K562 (cell line): ENCODE data around the gene ENKUR. TPM values are rescaled to one million over a fixed set of nuclear protein-coding genes. Genes with fewer than 3 reads are reported as not detected.

ENCODE experiments used
- HDAC1 ChIP-seq, 2 experiments: fragments of 450-650 bp; IDR thresholded peaks; 2 replicates each; pipeline ENCODE4 v1.6.1; 2016 to 2017; ENCODE audit warnings: inconsistent platforms in 1 of 2, mild to moderate bottlenecking in 1 of 2, moderate library complexity in 1 of 2
- NCOR1 ChIP-seq: fragments of 450-650 bp; IDR thresholded peaks from 2 replicates; pipeline ENCODE4 v1.6.1; 2016; ENCODE audit warnings: mild to moderate bottlenecking, moderate library complexity
- NEUROD1 ChIP-seq: fragments of 150-350 bp; IDR thresholded peaks from 2 replicates; pipeline ENCODE4 v1.6.1; 2014; ENCODE audit warnings: borderline replicate concordance, low read length, low read depth; ENCODE audit not compliant: partially characterized antibody
- RAD51 ChIP-seq: fragments of 450-650 bp; IDR thresholded peaks from 2 replicates; pipeline ENCODE4 v1.7.1; 2016; ENCODE audit warnings: low read depth, mild to moderate bottlenecking, borderline replicate concordance
- SAP30 ChIP-seq: fragments of 200-600 bp; sonication (generic); IDR thresholded peaks from 2 replicates; pipeline ENCODE4 v1.6.1; 2012; ENCODE audit warnings: borderline replicate concordance, low read depth, mild to moderate bottlenecking, moderate library complexity, low read length, control low read depth, inconsistent platforms; ENCODE audit not compliant: insufficient read depth, poor library complexity, severe bottlenecking
- SOX6 ChIP-seq: fragments of 450-650 bp; IDR thresholded peaks from 2 replicates; pipeline ENCODE4 v1.6.1; 2014; ENCODE audit warnings: mild to moderate bottlenecking
- SP1 ChIP-seq: sonication (generic); formaldehyde crosslinking; IDR thresholded peaks from 2 replicates; pipeline ENCODE4 v1.8.1; 2022; ENCODE audit warnings: mild to moderate bottlenecking, missing genetic modification reagents
- ZNF239 ChIP-seq: fragments of 250-450 bp; sonication (Bioruptor Pico); IDR thresholded peaks from 2 replicates; pipeline ENCODE4 v1.4.0; 2020; ENCODE audit warnings: mild to moderate bottlenecking
- polyA plus RNA-seq, 8 experiments: library from polyadenylated mRNA; depleted of rRNA in 4 of 8; stranded (reverse) in 5 of 8; unstranded in 3 of 8; fragments of >200 nt; fragmentation: Nextera tagmentation in 2 of 8; fragmentation: Illumina TruSeq in 1 of 8; extraction: Ambion mirVana in 2 of 8; extraction: Trizol in 1 of 8; gene quantifications; 2 replicates each; pipeline versions ENCODE4 v1.2.1 to v1.2.3, GENCODE V29; 2011 to 2014; ENCODE audit warnings: inconsistent platforms in 1 of 8, missing spikeins in 1 of 8
- total RNA-seq, 7 experiments: library from RNA; depleted of rRNA in 6 of 7; stranded (reverse); fragments of >200 nt in 6 of 7; fragmentation: Illumina TruSeq in 2 of 7; extraction: Trizol in 2 of 7; gene quantifications; 2 replicates each; pipeline versions ENCODE4 v1.2.1 to v1.2.3, GENCODE V29; 2011 to 2021; ENCODE audit warnings: low replicate concordance in 1 of 7
- TF ChIP-seq, protein P1 (sequence below), 2 experiments: fragments of 450-650 bp; formaldehyde crosslinking in 1 of 2; IDR thresholded peaks; 2 replicates each; pipeline versions ENCODE4 v1.4.0 to v1.6.1; 2014 to 2020; ENCODE audit warnings: mild to moderate bottlenecking in 2 of 2, borderline replicate concordance in 1 of 2, low read depth in 1 of 2
- TF ChIP-seq, protein P2 (sequence below), 2 experiments: fragments of 450-650 bp in 1 of 2; sonication (generic) in 1 of 2; formaldehyde crosslinking in 1 of 2; IDR thresholded peaks; 2 replicates each; pipeline versions ENCODE4 v1.7.1 to v1.9.0; 2016 to 2022; ENCODE audit warnings: inconsistent platforms in 1 of 2, mild to moderate bottlenecking in 1 of 2, missing genetic modification reagents in 1 of 2

ENKUR gene
- total and polyA plus RNA-seq, 9 of the 15 experiments (the other 6 are each of a cell fraction or from before 2014, with no cell fraction given), result 0.06 to 0.46 (median 0.20) TPM

- TF ChIP-seq, protein P1, sequence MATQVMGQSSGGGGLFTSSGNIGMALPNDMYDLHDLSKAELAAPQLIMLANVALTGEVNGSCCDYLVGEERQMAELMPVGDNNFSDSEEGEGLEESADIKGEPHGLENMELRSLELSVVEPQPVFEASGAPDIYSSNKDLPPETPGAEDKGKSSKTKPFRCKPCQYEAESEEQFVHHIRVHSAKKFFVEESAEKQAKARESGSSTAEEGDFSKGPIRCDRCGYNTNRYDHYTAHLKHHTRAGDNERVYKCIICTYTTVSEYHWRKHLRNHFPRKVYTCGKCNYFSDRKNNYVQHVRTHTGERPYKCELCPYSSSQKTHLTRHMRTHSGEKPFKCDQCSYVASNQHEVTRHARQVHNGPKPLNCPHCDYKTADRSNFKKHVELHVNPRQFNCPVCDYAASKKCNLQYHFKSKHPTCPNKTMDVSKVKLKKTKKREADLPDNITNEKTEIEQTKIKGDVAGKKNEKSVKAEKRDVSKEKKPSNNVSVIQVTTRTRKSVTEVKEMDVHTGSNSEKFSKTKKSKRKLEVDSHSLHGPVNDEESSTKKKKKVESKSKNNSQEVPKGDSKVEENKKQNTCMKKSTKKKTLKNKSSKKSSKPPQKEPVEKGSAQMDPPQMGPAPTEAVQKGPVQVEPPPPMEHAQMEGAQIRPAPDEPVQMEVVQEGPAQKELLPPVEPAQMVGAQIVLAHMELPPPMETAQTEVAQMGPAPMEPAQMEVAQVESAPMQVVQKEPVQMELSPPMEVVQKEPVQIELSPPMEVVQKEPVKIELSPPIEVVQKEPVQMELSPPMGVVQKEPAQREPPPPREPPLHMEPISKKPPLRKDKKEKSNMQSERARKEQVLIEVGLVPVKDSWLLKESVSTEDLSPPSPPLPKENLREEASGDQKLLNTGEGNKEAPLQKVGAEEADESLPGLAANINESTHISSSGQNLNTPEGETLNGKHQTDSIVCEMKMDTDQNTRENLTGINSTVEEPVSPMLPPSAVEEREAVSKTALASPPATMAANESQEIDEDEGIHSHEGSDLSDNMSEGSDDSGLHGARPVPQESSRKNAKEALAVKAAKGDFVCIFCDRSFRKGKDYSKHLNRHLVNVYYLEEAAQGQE (IDR thresholded peaks at IDR 0.05; ENCODE audit: borderline replicate concordance), result no peak
- TF ChIP-seq, protein P1 (CRISPR knock-in tag; IDR thresholded peaks at IDR 0.05; ENCODE audit: low read depth), result no peak
- TF ChIP-seq NEUROD1, result no peak
- TF ChIP-seq SP1 (CRISPR knock-in tag), result no peak
- no peak for TF ChIP-seq HDAC1 (IDR thresholded peaks at IDR 0.05)
- TF ChIP-seq ZNF239 (CRISPR knock-in tag), result no peak
- TF ChIP-seq SOX6, result no peak
- TF ChIP-seq SAP30, result no peak
- no peak for TF ChIP-seq RAD51
- 0 out of 2 replicates have a peak, but pooled peaks have one; percentile 3 for TF ChIP-seq NCOR1
- TF ChIP-seq, protein P2, sequence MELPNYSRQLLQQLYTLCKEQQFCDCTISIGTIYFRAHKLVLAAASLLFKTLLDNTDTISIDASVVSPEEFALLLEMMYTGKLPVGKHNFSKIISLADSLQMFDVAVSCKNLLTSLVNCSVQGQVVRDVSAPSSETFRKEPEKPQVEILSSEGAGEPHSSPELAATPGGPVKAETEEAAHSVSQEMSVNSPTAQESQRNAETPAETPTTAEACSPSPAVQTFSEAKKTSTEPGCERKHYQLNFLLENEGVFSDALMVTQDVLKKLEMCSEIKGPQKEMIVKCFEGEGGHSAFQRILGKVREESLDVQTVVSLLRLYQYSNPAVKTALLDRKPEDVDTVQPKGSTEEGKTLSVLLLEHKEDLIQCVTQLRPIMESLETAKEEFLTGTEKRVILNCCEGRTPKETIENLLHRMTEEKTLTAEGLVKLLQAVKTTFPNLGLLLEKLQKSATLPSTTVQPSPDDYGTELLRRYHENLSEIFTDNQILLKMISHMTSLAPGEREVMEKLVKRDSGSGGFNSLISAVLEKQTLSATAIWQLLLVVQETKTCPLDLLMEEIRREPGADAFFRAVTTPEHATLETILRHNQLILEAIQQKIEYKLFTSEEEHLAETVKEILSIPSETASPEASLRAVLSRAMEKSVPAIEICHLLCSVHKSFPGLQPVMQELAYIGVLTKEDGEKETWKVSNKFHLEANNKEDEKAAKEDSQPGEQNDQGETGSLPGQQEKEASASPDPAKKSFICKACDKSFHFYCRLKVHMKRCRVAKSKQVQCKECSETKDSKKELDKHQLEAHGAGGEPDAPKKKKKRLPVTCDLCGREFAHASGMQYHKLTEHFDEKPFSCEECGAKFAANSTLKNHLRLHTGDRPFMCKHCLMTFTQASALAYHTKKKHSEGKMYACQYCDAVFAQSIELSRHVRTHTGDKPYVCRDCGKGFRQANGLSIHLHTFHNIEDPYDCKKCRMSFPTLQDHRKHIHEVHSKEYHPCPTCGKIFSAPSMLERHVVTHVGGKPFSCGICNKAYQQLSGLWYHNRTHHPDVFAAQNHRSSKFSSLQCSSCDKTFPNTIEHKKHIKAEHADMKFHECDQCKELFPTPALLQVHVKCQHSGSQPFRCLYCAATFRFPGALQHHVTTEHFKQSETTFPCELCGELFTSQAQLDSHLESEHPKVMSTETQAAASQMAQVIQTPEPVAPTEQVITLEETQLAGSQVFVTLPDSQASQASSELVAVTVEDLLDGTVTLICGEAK (IDR thresholded peaks at IDR 0.05), result 0 out of 2 replicates have a peak, but pooled peaks have one; percentile 14
- TF ChIP-seq, protein P2 (CRISPR knock-in tag; IDR thresholded peaks at IDR 0.05), result no peak
These were observed 1.2 kb upstream of the ENKUR start (continued) for GRCh38 chr10:25017154-25017590.
